Measurements from ENCODE around the gene NDUFB7. TPM values are rescaled to one million over a fixed set of nuclear protein-coding genes. Genes with fewer than 3 reads are reported as not detected.
A peak's percentile ranks its signal among the peaks of the same experiment; 100 is the strongest.

Gene NDUFB7
- total RNA-seq, 1 experiment from 2014 or later = 192 TPM

DNA sequence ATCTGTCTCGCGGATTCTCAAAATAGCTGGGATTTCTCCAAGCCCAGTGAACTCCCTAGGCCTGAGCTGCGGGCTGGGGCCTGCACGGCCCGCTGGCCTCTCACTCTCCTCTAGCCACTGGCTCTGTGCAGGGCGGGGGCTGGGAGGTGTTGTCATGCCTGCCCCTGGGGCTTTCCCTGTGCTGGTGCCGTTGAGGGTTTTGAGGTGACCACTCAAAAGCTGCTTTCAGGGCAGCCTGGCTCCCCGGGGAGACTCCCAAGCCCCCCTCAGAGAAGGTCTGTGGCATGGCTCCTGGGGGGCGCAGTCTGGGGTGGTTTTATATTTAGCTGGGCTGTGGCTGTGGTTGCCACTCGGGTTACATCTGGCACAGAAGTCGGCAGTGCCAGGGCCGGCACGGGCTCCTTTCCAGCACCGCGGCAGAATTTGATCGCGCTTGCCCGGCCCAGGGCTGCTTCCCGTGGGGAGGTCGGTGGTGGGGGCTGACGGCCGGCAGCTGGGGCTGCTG, 10.0 kb downstream of the NDUFB7 start:
- no TSS peak for BruUV-seq (replicated peaks)
- Histone ChIP-seq H3K36me3 (ENCODE audit: low read depth) (peaks cover 14% of the 10 kb centered on the region; the same call in 1 of the 2 replicates), H2AFZ (no peak overlapping the region)

DNA sequence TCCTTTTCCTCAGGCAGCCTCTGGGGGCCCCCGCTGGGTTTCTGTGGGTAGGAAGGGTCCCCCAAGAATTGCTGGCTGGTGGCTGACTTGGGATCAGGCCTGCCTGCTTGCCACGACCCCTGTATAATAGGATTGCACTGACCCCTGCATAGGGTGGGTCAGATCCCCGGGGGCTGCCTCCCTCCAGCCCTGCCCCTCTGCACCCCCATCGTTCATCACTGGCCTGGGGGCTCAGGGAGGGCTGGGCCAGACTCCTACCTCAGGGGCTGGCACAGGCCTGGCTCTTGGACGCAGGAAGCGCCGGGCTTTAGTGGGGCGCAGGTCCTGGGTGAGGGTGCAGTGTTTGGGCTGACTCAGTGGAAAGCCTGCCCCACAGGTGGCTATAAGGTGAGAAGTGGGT, 10.6 kb downstream of the NDUFB7 start:
- CTCF ChIA-PET = no interaction called here

More for the DNA sequence above, 10.0 kb downstream of the NDUFB7 start:
- Histone ChIP-seq H3F3A (ENCODE audit: insufficient read depth, low read depth) (peaks cover 6% of the 10 kb centered on the region; the same call in 1 of the 2 replicates), H3K4me3 (no peak overlapping the region), H3K9me2 (ENCODE audit: insufficient read depth) (no peaks in the 10 kb centered on the region), H3K27ac (no peak overlapping the region), H3K4me1 (replicated peaks; ENCODE audit: insufficient read depth) (no peaks in the 10 kb centered on the region), H3K27me3 (ENCODE audit: insufficient read depth, low read depth) (no peaks in the 10 kb centered on the region), H4K20me1 (ENCODE audit: insufficient read depth) (peaks cover 32% of the 10 kb centered on the region), H3K9me3 (ENCODE audit: insufficient read depth, low read depth) (no peaks in the 10 kb centered on the region), H3K79me2 (ENCODE audit: low read depth) (peaks cover 50% of the 10 kb centered on the region), H3K4me2 (no peak overlapping the region)
- CTCF ChIA-PET = no interaction called here
- peak in 1 of 2 experiments; percentile 21 for DNase-seq
- POLR2A ChIA-PET (ENCODE audit: unreplicated experiment) = no interaction called here
- intact Hi-C loops (cut with micrococcal nuclease; ENCODE audit: unreplicated experiment) = no loop called here
- TF ChIP-seq, protein P1, sequence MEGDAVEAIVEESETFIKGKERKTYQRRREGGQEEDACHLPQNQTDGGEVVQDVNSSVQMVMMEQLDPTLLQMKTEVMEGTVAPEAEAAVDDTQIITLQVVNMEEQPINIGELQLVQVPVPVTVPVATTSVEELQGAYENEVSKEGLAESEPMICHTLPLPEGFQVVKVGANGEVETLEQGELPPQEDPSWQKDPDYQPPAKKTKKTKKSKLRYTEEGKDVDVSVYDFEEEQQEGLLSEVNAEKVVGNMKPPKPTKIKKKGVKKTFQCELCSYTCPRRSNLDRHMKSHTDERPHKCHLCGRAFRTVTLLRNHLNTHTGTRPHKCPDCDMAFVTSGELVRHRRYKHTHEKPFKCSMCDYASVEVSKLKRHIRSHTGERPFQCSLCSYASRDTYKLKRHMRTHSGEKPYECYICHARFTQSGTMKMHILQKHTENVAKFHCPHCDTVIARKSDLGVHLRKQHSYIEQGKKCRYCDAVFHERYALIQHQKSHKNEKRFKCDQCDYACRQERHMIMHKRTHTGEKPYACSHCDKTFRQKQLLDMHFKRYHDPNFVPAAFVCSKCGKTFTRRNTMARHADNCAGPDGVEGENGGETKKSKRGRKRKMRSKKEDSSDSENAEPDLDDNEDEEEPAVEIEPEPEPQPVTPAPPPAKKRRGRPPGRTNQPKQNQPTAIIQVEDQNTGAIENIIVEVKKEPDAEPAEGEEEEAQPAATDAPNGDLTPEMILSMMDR (conservative IDR thresholded peaks at IDR 0.05) = no peak
- TF ChIP-seq EZH2 (IDR thresholded peaks at IDR 0.05; ENCODE audit: low read depth) = no peak

DNA sequence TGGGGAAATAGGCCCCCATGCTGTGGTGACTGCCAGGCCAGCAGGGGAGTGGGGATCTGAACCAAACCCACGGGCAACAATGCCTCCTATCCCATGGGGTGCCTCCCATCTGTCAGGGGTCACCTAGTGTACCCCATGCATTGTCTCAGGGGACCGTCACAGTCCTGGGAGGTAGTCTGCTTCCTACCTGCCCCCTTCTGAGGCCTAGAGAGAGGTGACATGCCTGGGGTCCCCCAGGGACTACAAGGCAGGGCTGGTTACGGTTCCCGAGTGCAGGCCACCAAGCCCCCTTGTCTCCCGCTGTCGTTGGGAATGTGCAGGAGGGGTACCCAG, 11.1 kb downstream of the NDUFB7 start:
- H3K9me2 ChIP-seq (ENCODE audit: insufficient read depth) = no peaks in the 10 kb centered on the region
- no peaks in the 10 kb centered on the region for H3K27me3 ChIP-seq (ENCODE audit: insufficient read depth, low read depth)
- no peak overlapping the region for H3K27ac ChIP-seq
- H3K4me1 ChIP-seq (replicated peaks; ENCODE audit: insufficient read depth) = 0 out of 2 replicates have a peak, but pooled peaks cover 6% of the 10 kb centered on the region
- peaks cover 37% of the 10 kb centered on the region for H4K20me1 ChIP-seq (ENCODE audit: insufficient read depth)
- BruUV-seq (replicated peaks) = no TSS peak
- TF ChIP-seq EZH2 (IDR thresholded peaks at IDR 0.05; ENCODE audit: low read depth) = no peak
- TF ChIP-seq, protein P1 (conservative IDR thresholded peaks at IDR 0.05) = no peak
- H3K79me2 ChIP-seq (ENCODE audit: low read depth) = peaks cover 58% of the 10 kb centered on the region
- no peak overlapping the region for H3K4me3 ChIP-seq
- intact Hi-C loops (cut with micrococcal nuclease; ENCODE audit: unreplicated experiment) = no loop called here
- ChIA-PET POLR2A (ENCODE audit: unreplicated experiment) (no interaction called here), CTCF (no interaction called here)
- H3F3A ChIP-seq (ENCODE audit: insufficient read depth, low read depth) = peaks cover 13% of the 10 kb centered on the region
- no peak for DNase-seq
- H2AFZ ChIP-seq = no peak overlapping the region
- H3K4me2 ChIP-seq = no peak overlapping the region
- no peaks in the 10 kb centered on the region for H3K9me3 ChIP-seq (ENCODE audit: insufficient read depth, low read depth)
- H3K36me3 ChIP-seq (ENCODE audit: low read depth) = peaks cover 14% of the 10 kb centered on the region; the same call in 1 of the 2 replicates

More for the DNA sequence above, 10.6 kb downstream of the NDUFB7 start:
- Histone ChIP-seq H3K27me3 (ENCODE audit: insufficient read depth, low read depth) (no peaks in the 10 kb centered on the region), H3K36me3 (ENCODE audit: low read depth) (peaks cover 14% of the 10 kb centered on the region; the same call in 1 of the 2 replicates), H3K9me3 (ENCODE audit: insufficient read depth, low read depth) (no peaks in the 10 kb centered on the region), H4K20me1 (ENCODE audit: insufficient read depth) (peaks cover 36% of the 10 kb centered on the region), H3K4me3 (no peak overlapping the region), H3F3A (ENCODE audit: insufficient read depth, low read depth) (peaks cover 8% of the 10 kb centered on the region; the same call in 1 of the 2 replicates), H3K79me2 (ENCODE audit: low read depth) (peaks cover 53% of the 10 kb centered on the region), H3K9me2 (ENCODE audit: insufficient read depth) (no peaks in the 10 kb centered on the region), H3K4me1 (replicated peaks; ENCODE audit: insufficient read depth) (0 out of 2 replicates have a peak, but pooled peaks cover 3% of the 10 kb centered on the region), H2AFZ (no peak overlapping the region), H3K27ac (no peak overlapping the region), H3K4me2 (no peak overlapping the region)
- BruUV-seq (replicated peaks) = no TSS peak
- POLR2A ChIA-PET (ENCODE audit: unreplicated experiment) = no interaction called here
- DNase-seq = no peak
- intact Hi-C loops (cut with micrococcal nuclease; ENCODE audit: unreplicated experiment) = no loop called here
- TF ChIP-seq, protein P1 (conservative IDR thresholded peaks at IDR 0.05) = no peak
- no peak for TF ChIP-seq EZH2 (IDR thresholded peaks at IDR 0.05; ENCODE audit: low read depth)
